ENCODE measurements around the gene BICD1. TPM values are rescaled to one million over a fixed set of nuclear protein-coding genes. Genes with fewer than 3 reads are reported as not detected.

Gene BICD1
- total and polyA plus RNA-seq, 4 donors, result 0.46 to 3.4 (median 1.1) TPM

DNA sequence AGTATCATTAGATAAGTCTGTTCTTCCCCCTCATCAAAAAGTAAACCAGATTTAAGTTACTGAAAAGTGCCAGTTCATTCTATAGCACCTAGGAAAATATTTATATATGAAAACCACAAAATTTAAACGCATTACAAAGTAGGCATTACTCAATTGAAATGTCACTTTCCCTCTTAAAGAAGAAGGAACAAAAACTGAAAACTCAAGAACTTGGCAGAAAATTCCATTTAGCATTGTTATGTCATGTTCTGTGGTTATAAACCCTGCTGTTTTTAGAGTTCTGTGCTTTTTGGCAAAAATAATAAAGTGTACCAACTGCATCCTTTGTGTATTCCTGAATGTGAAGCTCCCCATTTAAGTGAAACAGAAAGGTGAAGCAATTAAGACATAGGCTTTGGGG is 296.3 kb downstream of the BICD1 start:
- no peaks in the 10 kb centered on the region for H3K9me3 ChIP-seq (ENCODE audit: control insufficient read depth in 4 of 4, low read length in 3 of 4)
- H3K9ac ChIP-seq (ENCODE audit: low read depth in 1 of 2, low read length in 2 of 2), result no peak overlapping the region
- no peak overlapping the region for H3K4me3 ChIP-seq (ENCODE audit: low read depth in 1 of 3, low read length in 3 of 3)
- no peaks in the 10 kb centered on the region for H3K36me3 ChIP-seq (ENCODE audit: control insufficient read depth in 4 of 4, insufficient read depth in 3 of 4, low read depth in 1 of 4, low read length in 3 of 4)
- DNase-seq (ENCODE audit: low spot score), result no peak
- TF ChIP-seq NR2F2 (IDR thresholded peaks at IDR 0.05), result no peak
- TF ChIP-seq, protein P1, sequence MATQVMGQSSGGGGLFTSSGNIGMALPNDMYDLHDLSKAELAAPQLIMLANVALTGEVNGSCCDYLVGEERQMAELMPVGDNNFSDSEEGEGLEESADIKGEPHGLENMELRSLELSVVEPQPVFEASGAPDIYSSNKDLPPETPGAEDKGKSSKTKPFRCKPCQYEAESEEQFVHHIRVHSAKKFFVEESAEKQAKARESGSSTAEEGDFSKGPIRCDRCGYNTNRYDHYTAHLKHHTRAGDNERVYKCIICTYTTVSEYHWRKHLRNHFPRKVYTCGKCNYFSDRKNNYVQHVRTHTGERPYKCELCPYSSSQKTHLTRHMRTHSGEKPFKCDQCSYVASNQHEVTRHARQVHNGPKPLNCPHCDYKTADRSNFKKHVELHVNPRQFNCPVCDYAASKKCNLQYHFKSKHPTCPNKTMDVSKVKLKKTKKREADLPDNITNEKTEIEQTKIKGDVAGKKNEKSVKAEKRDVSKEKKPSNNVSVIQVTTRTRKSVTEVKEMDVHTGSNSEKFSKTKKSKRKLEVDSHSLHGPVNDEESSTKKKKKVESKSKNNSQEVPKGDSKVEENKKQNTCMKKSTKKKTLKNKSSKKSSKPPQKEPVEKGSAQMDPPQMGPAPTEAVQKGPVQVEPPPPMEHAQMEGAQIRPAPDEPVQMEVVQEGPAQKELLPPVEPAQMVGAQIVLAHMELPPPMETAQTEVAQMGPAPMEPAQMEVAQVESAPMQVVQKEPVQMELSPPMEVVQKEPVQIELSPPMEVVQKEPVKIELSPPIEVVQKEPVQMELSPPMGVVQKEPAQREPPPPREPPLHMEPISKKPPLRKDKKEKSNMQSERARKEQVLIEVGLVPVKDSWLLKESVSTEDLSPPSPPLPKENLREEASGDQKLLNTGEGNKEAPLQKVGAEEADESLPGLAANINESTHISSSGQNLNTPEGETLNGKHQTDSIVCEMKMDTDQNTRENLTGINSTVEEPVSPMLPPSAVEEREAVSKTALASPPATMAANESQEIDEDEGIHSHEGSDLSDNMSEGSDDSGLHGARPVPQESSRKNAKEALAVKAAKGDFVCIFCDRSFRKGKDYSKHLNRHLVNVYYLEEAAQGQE (IDR thresholded peaks at IDR 0.05), result no peak
- no peaks in the 10 kb centered on the region for H3K27me3 ChIP-seq (ENCODE audit: control insufficient read depth in 4 of 4, insufficient read depth in 4 of 4, low read length in 3 of 4)
- WGBS, result 60% methylated on average over 1 of the region's 1 CpG
- H3K4me1 ChIP-seq (ENCODE audit: control insufficient read depth in 4 of 4, insufficient read depth in 4 of 4, low read length in 3 of 4), result peaks cover 2 to 28% (median 12%) of the 10 kb centered on the region in 4 donors
- no peak overlapping the region for H3K27ac ChIP-seq (ENCODE audit: low read depth in 1 of 2, low read length in 2 of 2)

DNA sequence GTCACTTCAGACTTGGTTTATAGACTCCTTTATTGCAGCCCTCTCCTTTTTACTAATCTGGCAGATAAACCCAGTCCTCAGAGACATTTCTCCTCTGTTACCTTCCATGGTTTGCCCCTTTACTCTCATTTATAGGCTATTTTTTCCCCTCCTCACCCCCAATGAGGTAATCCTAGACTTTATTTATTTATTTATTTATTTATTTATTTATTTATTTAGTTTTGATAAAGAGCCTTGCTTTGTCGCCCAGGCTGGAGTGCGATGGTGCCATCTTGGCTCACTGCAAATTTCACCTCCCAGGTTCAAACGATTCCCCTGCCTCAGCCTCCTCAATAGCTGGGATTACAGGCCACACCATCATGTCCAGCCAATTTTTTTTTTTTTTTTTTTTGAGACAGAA is 301.1 kb downstream of the BICD1 start:
- 97% methylated on average over 3 of the region's 3 CpGs for WGBS
- no peak overlapping the region for H3K27ac ChIP-seq (ENCODE audit: low read depth in 1 of 2, low read length in 2 of 2)
- TF ChIP-seq FOXA2 (IDR thresholded peaks at IDR 0.05) (no peak), ZBTB33 (IDR thresholded peaks at IDR 0.05) (no peak), HNF4A (conservative IDR thresholded peaks at IDR 0.05) (no peak), SP1 (IDR thresholded peaks at IDR 0.05) (no peak), GABPA (IDR thresholded peaks at IDR 0.05 in 1 of 2, conservative IDR thresholded peaks at IDR 0.05 in 1 of 2) (no peak), RXRA (IDR thresholded peaks at IDR 0.05) (no peak), JUND (IDR thresholded peaks at IDR 0.05) (no peak), FOXA1 (IDR thresholded peaks at IDR 0.05) (no peak), ATF3 (IDR thresholded peaks at IDR 0.05) (no peak), YY1 (IDR thresholded peaks at IDR 0.05) (no peak), RAD21 (IDR thresholded peaks at IDR 0.05) (no peak), EGR1 (IDR thresholded peaks at IDR 0.05; ENCODE audit: low read depth in 2 of 2) (no peak), NR2F2 (IDR thresholded peaks at IDR 0.05) (no peak), TAF1 (conservative IDR thresholded peaks at IDR 0.05) (no peak)
- TF ChIP-seq, protein P2, sequence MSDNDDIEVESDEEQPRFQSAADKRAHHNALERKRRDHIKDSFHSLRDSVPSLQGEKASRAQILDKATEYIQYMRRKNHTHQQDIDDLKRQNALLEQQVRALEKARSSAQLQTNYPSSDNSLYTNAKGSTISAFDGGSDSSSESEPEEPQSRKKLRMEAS (IDR thresholded peaks at IDR 0.05), result no peak
- TF ChIP-seq, protein P1 (IDR thresholded peaks at IDR 0.05), result no peak
- TF ChIP-seq, protein P3, sequence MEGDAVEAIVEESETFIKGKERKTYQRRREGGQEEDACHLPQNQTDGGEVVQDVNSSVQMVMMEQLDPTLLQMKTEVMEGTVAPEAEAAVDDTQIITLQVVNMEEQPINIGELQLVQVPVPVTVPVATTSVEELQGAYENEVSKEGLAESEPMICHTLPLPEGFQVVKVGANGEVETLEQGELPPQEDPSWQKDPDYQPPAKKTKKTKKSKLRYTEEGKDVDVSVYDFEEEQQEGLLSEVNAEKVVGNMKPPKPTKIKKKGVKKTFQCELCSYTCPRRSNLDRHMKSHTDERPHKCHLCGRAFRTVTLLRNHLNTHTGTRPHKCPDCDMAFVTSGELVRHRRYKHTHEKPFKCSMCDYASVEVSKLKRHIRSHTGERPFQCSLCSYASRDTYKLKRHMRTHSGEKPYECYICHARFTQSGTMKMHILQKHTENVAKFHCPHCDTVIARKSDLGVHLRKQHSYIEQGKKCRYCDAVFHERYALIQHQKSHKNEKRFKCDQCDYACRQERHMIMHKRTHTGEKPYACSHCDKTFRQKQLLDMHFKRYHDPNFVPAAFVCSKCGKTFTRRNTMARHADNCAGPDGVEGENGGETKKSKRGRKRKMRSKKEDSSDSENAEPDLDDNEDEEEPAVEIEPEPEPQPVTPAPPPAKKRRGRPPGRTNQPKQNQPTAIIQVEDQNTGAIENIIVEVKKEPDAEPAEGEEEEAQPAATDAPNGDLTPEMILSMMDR (IDR thresholded peaks at IDR 0.05; ENCODE audit: low read depth, low read length, missing input control), result no peak
- peaks cover 0 to 1% (median 0%) of the 10 kb centered on the region in 4 donors for H3K36me3 ChIP-seq (ENCODE audit: control insufficient read depth in 4 of 4, insufficient read depth in 3 of 4, low read depth in 1 of 4, low read length in 3 of 4)
- H3K4me1 ChIP-seq (ENCODE audit: control insufficient read depth in 4 of 4, insufficient read depth in 4 of 4, low read length in 3 of 4), result peaks cover 0 to 2% (median under 1%) of the 10 kb centered on the region in 4 donors
- DNase-seq (ENCODE audit: low spot score), result no peak
- no peak overlapping the region for H3K4me3 ChIP-seq (ENCODE audit: low read depth in 1 of 3, low read length in 3 of 3)
- H3K27me3 ChIP-seq (ENCODE audit: control insufficient read depth in 4 of 4, insufficient read depth in 4 of 4, low read length in 3 of 4), result no peaks in the 10 kb centered on the region
- no peak overlapping the region for H3K9ac ChIP-seq (ENCODE audit: low read depth in 1 of 2, low read length in 2 of 2)
- H3K9me3 ChIP-seq (ENCODE audit: control insufficient read depth in 4 of 4, low read length in 3 of 4), result no peaks in the 10 kb centered on the region
